Prostate gland (tissue), 2 donors: ENCODE results near the gene RSBN1L.

Experiments used
- CTCF ChIP-seq, 4 experiments: fragments of 200-600 bp in 2 of 4; fragments of 450-650 bp in 2 of 4; sonication (generic) in 2 of 4; IDR thresholded peaks; 1 replicate in 3 of 4; 2 replicates in 1 of 4; pipeline ENCODE4 v1.5.1; 2016 to 2019; ENCODE audit warnings: antibody characterized with exemption in 4 of 4, mild to moderate bottlenecking in 2 of 4, moderate library complexity in 2 of 4
- POLR2AphosphoS5 ChIP-seq: sonication (generic); formaldehyde crosslinking; IDR thresholded peaks from one replicate; pipeline ENCODE4 v1.6.1; 2017; ENCODE audit warnings: antibody characterized with exemption

DNA sequence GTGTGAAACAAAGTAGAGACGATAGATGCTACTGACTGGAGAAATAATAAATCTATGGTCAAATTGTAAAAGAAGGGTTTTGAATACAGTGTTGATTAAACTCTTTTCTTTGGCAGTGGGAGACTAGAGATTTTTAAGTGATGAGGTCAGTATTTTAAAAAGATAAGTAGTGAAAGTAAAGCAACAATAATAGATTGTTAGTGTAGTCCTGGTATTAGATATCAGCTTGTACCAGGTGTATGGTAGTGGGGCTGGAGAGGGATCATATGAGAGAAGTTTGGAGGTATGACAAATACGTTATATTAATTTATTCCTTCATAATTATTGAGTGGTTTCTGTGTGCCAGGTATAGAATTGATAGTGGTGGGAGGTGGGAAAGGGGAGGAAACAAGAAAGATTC lies 127.5 kb downstream of the RSBN1L start:
- no peak for TF ChIP-seq CTCF (IDR thresholded peaks at IDR 0.05)
- TF ChIP-seq POLR2AphosphoS5 = no peak
